Natural killer cell (primary cell): ENCODE data around the gene CTRB1. TPM values are rescaled to one million over a fixed set of nuclear protein-coding genes. Genes with fewer than 3 reads are reported as not detected.

Experiments used
- ATAC-seq, 3 donors: fragments of 150-1000 bp in 2 of 3; fragments of 200-7000 bp in 1 of 3; cut with Tn5 transposase; 1 replicate in 1 of 3; 2 replicates in 2 of 3; pipeline ENCODE4 v1.10.0; 2021; ENCODE audit warnings: mild to moderate bottlenecking in 2 of 3, moderate library complexity in 2 of 3
- DNase-seq, 2 donors: peaks; one replicate each; pipeline versions ENCODE4 v3.0.0 to v3.0.0-alpha.2; 2013 to 2021; ENCODE audit warnings: mixed read lengths in 1 of 2
- H3K27ac ChIP-seq: one replicate; pipeline ENCODE4 v1.5.1; 2013; ENCODE audit warnings: mild to moderate bottlenecking, low read length
- H3K27me3 ChIP-seq: one replicate; pipeline ENCODE4 v1.6.1; 2013; ENCODE audit warnings: low read length; ENCODE audit not compliant: control insufficient read depth, insufficient read depth
- H3K36me3 ChIP-seq: one replicate; pipeline ENCODE4 v1.6.1; 2013; ENCODE audit warnings: low read length; ENCODE audit not compliant: control insufficient read depth, insufficient read depth
- H3K4me1 ChIP-seq: one replicate; pipeline ENCODE4 v1.6.1; 2013; ENCODE audit warnings: low read length; ENCODE audit not compliant: control insufficient read depth, insufficient read depth
- H3K4me3 ChIP-seq: one replicate; pipeline ENCODE4 v1.5.1; 2013; ENCODE audit warnings: low read length
- H3K9me3 ChIP-seq: one replicate; pipeline ENCODE4 v1.6.1; 2013; ENCODE audit warnings: low read length; ENCODE audit not compliant: control insufficient read depth, insufficient read depth
- H3K27ac Mint-ChIP-seq, 2 donors: one replicate each; pipeline ENCODE4 v1.8.0; 2022; ENCODE audit warnings: mild to moderate bottlenecking in 2 of 2, mixed read lengths in 2 of 2, moderate library complexity in 1 of 2
- H3K27me3 Mint-ChIP-seq, 2 donors: one replicate each; pipeline ENCODE4 v1.8.0; 2022; ENCODE audit warnings: low read depth in 2 of 2, mixed read lengths in 2 of 2
- H3K36me3 Mint-ChIP-seq: one replicate; pipeline ENCODE4 v1.8.0; 2022; ENCODE audit warnings: mixed read lengths
- H3K4me1 Mint-ChIP-seq, 2 donors: one replicate each; pipeline ENCODE4 v1.8.0; 2022; ENCODE audit warnings: mixed read lengths in 2 of 2
- H3K4me3 Mint-ChIP-seq: one replicate; pipeline ENCODE4 v1.8.0; 2022; ENCODE audit warnings: mild to moderate bottlenecking, moderate library complexity, mixed read lengths
- H3K9me3 Mint-ChIP-seq, 2 donors: one replicate each; pipeline ENCODE4 v1.8.0; 2022; ENCODE audit warnings: mixed read lengths in 2 of 2
- WGBS: methylation state at CpG from one replicate; pipeline ENCODE4 v1.1.7; 2013; ENCODE audit warnings: missing lambda C conversion rate; ENCODE audit not compliant: insufficient coverage; 5-methylcytosine and 5-hydroxymethylcytosine counted together
- intact Hi-C: fragments of 100-400 bp; cut with micrococcal nuclease; formaldehyde crosslinking; loops from one replicate; pipeline ENCODE4 v1.14.2; 2022
- total RNA-seq, 4 donors: library from RNA; stranded (reverse); fragments of 120-200 nt in 1 of 4; gene quantifications; one replicate each; pipeline versions ENCODE4 v1.2.3 to v1.2.4, GENCODE V29; 2013 to 2022
- TF ChIP-seq, protein P1 (sequence below): fragments of 200-600 bp; IDR thresholded peaks from one replicate; pipeline ENCODE4 v1.8.0; 2022; ENCODE audit warnings: antibody characterized with exemption

The CTRB1 gene
- total RNA-seq, 3 donors from 2014 or later (not counting 1 experiment from before 2014, with no cell fraction given) = not detected

DNA sequence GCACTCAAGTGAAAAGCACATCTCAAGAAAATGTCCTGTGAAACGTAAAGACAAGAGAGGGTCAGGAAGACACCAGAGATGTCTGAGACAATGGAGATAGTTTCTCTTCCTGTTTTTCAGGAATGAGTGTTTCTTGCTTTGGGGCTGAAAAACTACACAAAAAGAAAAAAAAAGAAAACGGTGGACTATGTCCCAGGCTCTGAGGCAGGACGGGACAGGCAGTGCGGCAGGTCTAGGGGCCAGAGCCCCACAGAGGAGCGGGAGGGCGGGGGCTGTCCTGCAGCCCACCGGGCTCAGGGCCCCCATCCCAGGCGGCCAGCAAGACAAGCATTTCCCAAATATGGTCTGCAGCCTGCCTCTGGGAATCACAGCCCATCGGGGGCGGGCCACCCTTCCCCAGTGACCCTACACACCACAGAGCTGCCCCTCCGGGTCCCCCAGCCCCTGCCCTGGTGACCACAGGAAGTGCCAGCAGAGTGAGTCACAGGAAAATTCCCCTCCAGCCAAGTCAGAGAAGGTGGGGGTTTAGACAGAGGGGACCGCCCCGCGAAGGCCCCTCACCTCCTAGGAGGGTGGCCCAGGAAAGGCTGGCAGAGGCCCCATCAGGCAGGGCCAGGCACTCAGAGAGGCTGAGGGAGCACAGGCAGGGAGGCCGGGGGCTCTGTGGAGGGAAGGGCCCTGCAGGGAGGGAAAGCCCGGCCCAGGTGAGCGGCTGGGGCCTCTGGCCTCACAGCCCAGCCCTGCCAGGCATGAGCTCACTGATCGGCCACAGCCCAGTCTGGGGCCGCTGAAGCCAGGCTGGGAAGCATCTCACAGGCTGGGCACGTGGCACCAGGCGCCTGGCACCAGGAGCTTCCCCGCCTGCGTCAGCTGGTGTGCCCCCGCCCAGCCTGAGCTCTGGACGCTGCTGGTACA lies 26.3 kb downstream of the CTRB1 start:
- no peaks in the 10 kb centered on the region for H3K36me3 Mint-ChIP-seq
- WGBS = 72% methylated on average over 25 of the region's 25 CpGs
- Histone ChIP-seq H3K9me3 (no peaks in the 10 kb centered on the region), H3K36me3 (no peaks in the 10 kb centered on the region), H3K4me1 (peaks cover under 1% of the 10 kb centered on the region), H3K4me3 (no peak overlapping the region), H3K27me3 (peaks cover 8% of the 10 kb centered on the region), H3K27ac (no peak overlapping the region)
- H3K4me1 Mint-ChIP-seq = peaks cover 0 to 14% of the 10 kb centered on the region in 2 donors
- intact Hi-C loops = no loop called here
- ATAC-seq (no peak), DNase-seq (no peak)
- H3K27me3 Mint-ChIP-seq = peaks cover 41% of the 10 kb centered on the region in 2 donors
- no peak overlapping the region for H3K4me3 Mint-ChIP-seq
- H3K9me3 Mint-ChIP-seq = no peaks in the 10 kb centered on the region
- TF ChIP-seq, protein P1, sequence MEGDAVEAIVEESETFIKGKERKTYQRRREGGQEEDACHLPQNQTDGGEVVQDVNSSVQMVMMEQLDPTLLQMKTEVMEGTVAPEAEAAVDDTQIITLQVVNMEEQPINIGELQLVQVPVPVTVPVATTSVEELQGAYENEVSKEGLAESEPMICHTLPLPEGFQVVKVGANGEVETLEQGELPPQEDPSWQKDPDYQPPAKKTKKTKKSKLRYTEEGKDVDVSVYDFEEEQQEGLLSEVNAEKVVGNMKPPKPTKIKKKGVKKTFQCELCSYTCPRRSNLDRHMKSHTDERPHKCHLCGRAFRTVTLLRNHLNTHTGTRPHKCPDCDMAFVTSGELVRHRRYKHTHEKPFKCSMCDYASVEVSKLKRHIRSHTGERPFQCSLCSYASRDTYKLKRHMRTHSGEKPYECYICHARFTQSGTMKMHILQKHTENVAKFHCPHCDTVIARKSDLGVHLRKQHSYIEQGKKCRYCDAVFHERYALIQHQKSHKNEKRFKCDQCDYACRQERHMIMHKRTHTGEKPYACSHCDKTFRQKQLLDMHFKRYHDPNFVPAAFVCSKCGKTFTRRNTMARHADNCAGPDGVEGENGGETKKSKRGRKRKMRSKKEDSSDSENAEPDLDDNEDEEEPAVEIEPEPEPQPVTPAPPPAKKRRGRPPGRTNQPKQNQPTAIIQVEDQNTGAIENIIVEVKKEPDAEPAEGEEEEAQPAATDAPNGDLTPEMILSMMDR = no peak
- H3K27ac Mint-ChIP-seq = no peak overlapping the region

DNA sequence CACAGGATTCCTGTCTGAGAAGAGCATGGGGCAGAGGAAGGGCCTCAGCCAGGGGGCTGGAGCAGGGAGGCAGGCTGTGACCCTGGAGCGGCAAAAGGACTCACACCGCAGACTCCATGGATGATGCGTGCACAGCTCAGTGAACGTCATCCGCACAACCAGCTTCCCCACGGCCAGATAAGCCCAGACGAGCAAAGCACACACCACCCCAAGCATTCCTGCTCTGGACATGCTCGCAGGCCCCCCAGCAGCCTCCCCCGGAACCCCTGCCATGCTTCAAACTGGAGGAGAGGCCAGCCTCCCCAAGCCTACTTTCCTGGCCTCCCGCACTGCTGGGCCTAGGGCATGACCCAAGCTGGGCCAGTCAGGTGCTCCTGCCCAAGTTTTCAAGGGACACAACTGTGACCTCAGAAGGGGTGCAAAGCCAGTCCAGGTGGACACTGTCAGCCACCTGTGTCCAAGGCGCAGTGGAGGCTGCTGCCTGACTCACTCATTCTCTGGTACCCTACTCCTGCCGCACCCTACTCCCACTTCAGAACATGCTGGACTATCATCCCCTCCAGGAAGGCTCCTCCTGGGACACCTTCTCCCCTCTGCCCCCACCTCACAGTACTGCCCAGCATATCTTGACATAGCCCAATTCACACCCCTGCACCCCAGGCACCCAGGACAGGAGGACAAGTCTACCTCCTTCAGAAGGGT lies 27.9 kb downstream of the CTRB1 start:
- Histone ChIP-seq H3K4me1 (peaks cover 9% of the 10 kb centered on the region), H3K27me3 (peaks cover 13% of the 10 kb centered on the region), H3K4me3 (no peak overlapping the region), H3K36me3 (no peaks in the 10 kb centered on the region), H3K9me3 (no peaks in the 10 kb centered on the region), H3K27ac (no peak overlapping the region)
- H3K27ac Mint-ChIP-seq = no peak overlapping the region
- 93% methylated on average over 12 of the region's 12 CpGs for WGBS
- ATAC-seq = no peak
- H3K9me3 Mint-ChIP-seq = no peaks in the 10 kb centered on the region
- intact Hi-C loops = no loop called here
- no peak overlapping the region for H3K4me3 Mint-ChIP-seq
- DNase-seq = no peak
- H3K27me3 Mint-ChIP-seq = peaks cover 34 to 43% of the 10 kb centered on the region in 2 donors
- TF ChIP-seq, protein P1 = no peak
- no peaks in the 10 kb centered on the region for H3K36me3 Mint-ChIP-seq
- peaks cover 0 to 15% of the 10 kb centered on the region in 2 donors for H3K4me1 Mint-ChIP-seq

DNA sequence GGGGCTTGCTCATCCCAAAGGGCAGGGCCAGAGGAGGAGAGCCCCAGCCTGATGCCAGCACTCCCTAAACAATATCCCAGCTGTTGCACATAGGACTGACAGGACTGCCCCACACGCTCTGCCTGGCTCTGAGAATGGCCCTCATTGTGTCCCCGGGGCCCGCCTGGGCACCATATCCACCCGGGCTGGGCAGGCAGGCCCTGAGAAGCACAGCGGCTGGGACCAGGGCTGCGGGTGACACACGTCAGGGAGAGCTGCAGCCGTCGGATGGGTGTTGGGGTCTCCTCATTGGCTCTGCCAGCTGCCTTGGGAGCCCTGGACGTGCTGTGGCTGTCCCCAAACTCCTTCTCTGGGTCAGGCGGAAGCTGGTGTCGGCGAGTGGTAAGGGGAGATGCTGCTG lies 28.5 kb downstream of the CTRB1 start:
- Histone ChIP-seq H3K27ac (no peak overlapping the region), H3K27me3 (peaks cover 18% of the 10 kb centered on the region), H3K36me3 (no peaks in the 10 kb centered on the region), H3K9me3 (no peaks in the 10 kb centered on the region), H3K4me3 (no peak overlapping the region), H3K4me1 (peaks cover 14% of the 10 kb centered on the region)
- Mint-ChIP-seq H3K4me3 (no peak overlapping the region), H3K27me3 (peaks cover 40 to 48% of the 10 kb centered on the region in 2 donors), H3K4me1 (peaks cover 0 to 21% of the 10 kb centered on the region in 2 donors), H3K9me3 (no peaks in the 10 kb centered on the region), H3K27ac (no peak overlapping the region), H3K36me3 (no peaks in the 10 kb centered on the region)
- ATAC-seq (no peak), DNase-seq (no peak)
- TF ChIP-seq, protein P1 = no peak
- intact Hi-C loops = no loop called here
- 87% methylated on average over 13 of the region's 13 CpGs for WGBS
